Osteocyte (in vitro differentiated cells): ENCODE measurements around the gene KRT13. TPM values are rescaled to one million over a fixed set of nuclear protein-coding genes. Genes with fewer than 3 reads are reported as not detected.

ENCODE experiments used
- DNase-seq: peaks from one replicate; pipeline ENCODE4 v3.0.0; 2021; ENCODE audit warnings: mixed read lengths; ENCODE audit not compliant: unreplicated experiment; ENCODE audit errors: extremely low spot score
- H3K27ac Mint-ChIP-seq: one replicate; pipeline ENCODE4 v1.8.0; 2021; ENCODE audit warnings: mild to moderate bottlenecking, mixed read lengths; ENCODE audit not compliant: unreplicated experiment
- H3K27me3 Mint-ChIP-seq: one replicate; pipeline ENCODE4 v1.8.0; 2021; ENCODE audit warnings: mixed read lengths; ENCODE audit not compliant: unreplicated experiment
- H3K36me3 Mint-ChIP-seq: one replicate; pipeline ENCODE4 v1.8.0; 2021; ENCODE audit warnings: mixed read lengths; ENCODE audit not compliant: unreplicated experiment
- H3K4me1 Mint-ChIP-seq: one replicate; pipeline ENCODE4 v1.8.0; 2021; ENCODE audit warnings: mixed read lengths; ENCODE audit not compliant: unreplicated experiment
- H3K4me3 Mint-ChIP-seq: one replicate; pipeline ENCODE4 v1.8.0; 2021; ENCODE audit warnings: mild to moderate bottlenecking, moderate library complexity, mixed read lengths; ENCODE audit not compliant: unreplicated experiment
- H3K9me3 Mint-ChIP-seq: one replicate; pipeline ENCODE4 v1.8.0; 2021; ENCODE audit warnings: mixed read lengths; ENCODE audit not compliant: unreplicated experiment
- CTCF ChIP-seq: fragments of 200-600 bp; sonication (generic); IDR thresholded peaks from 2 replicates; pipeline ENCODE4 v1.5.0; 2021; ENCODE audit warnings: antibody characterized with exemption, mild to moderate bottlenecking, moderate library complexity
- total RNA-seq: library from RNA; stranded (reverse); gene quantifications from 2 replicates; pipeline ENCODE4 v1.2.1, GENCODE V29; 2021

KRT13 gene
- total RNA-seq, 1 donor from 2014 or later = not detected

GRCh38 chr17:41540921-41541625, 35.7 kb upstream of the KRT13 start:
- no peak overlapping the region for H3K27ac Mint-ChIP-seq
- no peak for TF ChIP-seq CTCF
- no peak for DNase-seq
- peaks cover 3% of the 10 kb centered on the region for H3K27me3 Mint-ChIP-seq
- H3K4me3 Mint-ChIP-seq = no peak overlapping the region
- no peaks in the 10 kb centered on the region for H3K9me3 Mint-ChIP-seq
- H3K36me3 Mint-ChIP-seq = no peaks in the 10 kb centered on the region
- H3K4me1 Mint-ChIP-seq = peaks cover 7% of the 10 kb centered on the region

DNA sequence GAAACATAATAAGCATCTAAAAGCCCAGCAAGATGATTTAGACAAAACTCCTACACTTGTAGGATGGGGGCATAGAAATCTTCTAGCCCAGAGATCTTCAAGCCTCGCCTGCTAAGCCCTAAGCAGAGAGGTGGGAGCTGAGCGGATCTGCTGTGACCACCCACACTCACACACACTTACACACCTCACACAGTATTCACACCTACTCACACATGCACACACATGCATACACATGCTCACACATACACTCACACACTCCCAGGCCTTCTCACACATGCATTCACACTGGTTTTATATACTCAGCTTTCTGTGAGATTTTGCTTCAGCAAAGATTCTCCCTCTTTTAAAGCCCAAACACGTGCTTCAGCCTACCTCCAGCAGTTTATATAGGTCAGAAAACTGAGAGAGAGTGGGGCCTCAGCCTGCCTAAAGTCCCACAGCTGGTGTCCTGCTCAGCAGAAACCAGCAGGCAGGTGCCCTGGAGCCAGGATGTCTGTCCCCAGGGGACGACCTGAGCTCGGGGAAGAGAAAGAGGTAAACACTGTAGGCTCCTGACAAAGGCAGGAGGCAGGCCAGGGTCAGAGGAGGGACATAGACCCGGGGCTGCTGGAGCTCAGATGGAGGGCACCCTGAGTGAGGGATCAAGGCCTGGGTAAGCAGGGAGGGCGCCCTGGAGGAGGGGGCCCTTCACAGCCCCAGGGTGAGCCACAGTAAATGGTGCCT, 34.7 kb upstream of the KRT13 start:
- no peaks in the 10 kb centered on the region for H3K9me3 Mint-ChIP-seq
- no peak for TF ChIP-seq CTCF
- H3K4me1 Mint-ChIP-seq = peaks cover 7% of the 10 kb centered on the region
- no peak overlapping the region for H3K4me3 Mint-ChIP-seq
- H3K27ac Mint-ChIP-seq = no peak overlapping the region
- H3K27me3 Mint-ChIP-seq = peaks cover 3% of the 10 kb centered on the region
- no peaks in the 10 kb centered on the region for H3K36me3 Mint-ChIP-seq
- no peak for DNase-seq

GRCh38 chr17:41539071-41539492, 33.7 kb upstream of the KRT13 start:
- Mint-ChIP-seq H3K4me1 (peaks cover 7% of the 10 kb centered on the region), H3K27ac (no peak overlapping the region), H3K9me3 (no peaks in the 10 kb centered on the region), H3K4me3 (no peak overlapping the region), H3K27me3 (peaks cover 3% of the 10 kb centered on the region), H3K36me3 (no peaks in the 10 kb centered on the region)
- DNase-seq = no peak
- TF ChIP-seq CTCF = no peak

- TF ChIP-seq CTCF = no peak
- H3K27me3 Mint-ChIP-seq = peaks cover 3% of the 10 kb centered on the region
- H3K4me1 Mint-ChIP-seq = peaks cover 7% of the 10 kb centered on the region
- H3K9me3 Mint-ChIP-seq = no peaks in the 10 kb centered on the region
- H3K4me3 Mint-ChIP-seq = no peak overlapping the region
- no peak for DNase-seq
- H3K27ac Mint-ChIP-seq = no peak overlapping the region
- H3K36me3 Mint-ChIP-seq = no peaks in the 10 kb centered on the region
Observed at GRCh38 chr17:41538565-41538991, 33.2 kb upstream of the KRT13 start.

- H3K4me1 Mint-ChIP-seq = peaks cover 7% of the 10 kb centered on the region
- no peak for TF ChIP-seq CTCF
- no peak overlapping the region for H3K27ac Mint-ChIP-seq
Observed at GRCh38 chr17:41537990-41538389, 32.6 kb upstream of the KRT13 start.

More at GRCh38 chr17:41537990-41538389, 32.6 kb upstream of the KRT13 start:
- no peaks in the 10 kb centered on the region for H3K9me3 Mint-ChIP-seq
- DNase-seq = no peak
- H3K36me3 Mint-ChIP-seq = no peaks in the 10 kb centered on the region
- H3K27me3 Mint-ChIP-seq = peaks cover 3% of the 10 kb centered on the region
- no peak overlapping the region for H3K4me3 Mint-ChIP-seq
